A549 treated with Hydrocortisone at 1 μM for 4 hours (cell line): Measurements from ENCODE around the gene DDX25. TPM values are rescaled to one million over a fixed set of nuclear protein-coding genes. Genes with fewer than 3 reads are reported as not detected.

Source experiments
- total RNA-seq: library from RNA; stranded (reverse); fragments of 200-300 nt; extraction: Qiagen RNA extraction; gene quantifications from 5 replicates; pipeline ENCODE4 v1.2.3, GENCODE V29; 2022

Gene DDX25
- 0.09 TPM in 1 of 5 replicates, not detected in the others for total RNA-seq

GRCh38 chr11:125903711-125904659 is at the start of gene DDX25:
Gene DDX25 (plus strand): TSS chr11:125904508. CDS start chr11:125904518, 10 bp downstream.

DNA sequence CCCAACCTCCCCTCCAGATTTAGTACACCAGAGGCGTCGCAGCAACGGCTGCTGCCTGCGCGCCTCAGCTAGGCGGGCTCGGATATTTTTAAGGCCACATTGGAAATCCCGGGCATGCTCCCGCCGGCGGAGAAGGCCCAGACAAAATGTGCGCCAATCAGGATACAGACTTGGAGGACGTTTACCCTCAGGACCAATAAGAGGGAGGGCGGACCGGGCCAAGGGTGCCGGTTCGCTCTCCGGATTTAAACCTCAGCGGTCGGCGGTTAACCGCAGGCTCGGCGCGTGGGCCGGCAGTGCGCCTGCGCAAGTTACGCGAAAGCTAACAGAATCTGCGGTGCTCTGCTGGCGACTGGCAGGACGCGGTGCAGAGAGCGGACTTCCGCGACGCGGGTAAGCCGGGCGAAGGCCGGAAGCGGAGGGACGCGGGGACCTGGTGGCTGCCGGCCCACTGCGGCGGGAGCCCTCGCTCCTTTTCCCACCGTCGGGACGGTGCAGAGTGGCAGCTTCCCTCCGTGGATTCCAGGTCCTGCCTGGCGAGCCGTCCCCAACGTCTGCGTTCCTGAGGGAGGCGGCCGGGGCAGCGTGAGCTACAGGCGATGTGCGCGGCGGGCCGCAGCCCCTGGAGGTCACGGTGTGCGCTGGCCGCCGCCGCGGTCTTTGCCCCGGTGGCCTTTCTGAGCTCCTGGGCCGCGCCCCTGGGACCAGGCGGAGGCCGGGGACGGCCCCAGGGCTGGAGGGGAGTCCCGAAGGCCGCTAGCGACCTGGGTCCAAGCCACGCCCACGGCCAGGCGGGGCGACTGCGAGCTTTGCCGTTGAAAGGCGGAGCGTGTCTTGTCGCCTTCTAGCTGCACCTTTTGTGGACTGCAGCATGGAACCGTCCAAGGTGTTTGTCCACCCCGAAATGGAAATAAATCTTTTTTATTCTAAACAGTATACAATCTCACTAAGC is 16.7 kb upstream of the DDX25 start, which contains the start of gene HYLS1:
TSS of gene HYLS1 (plus strand) at position 296 of the 952 bp plus-strand sequence. CDS start 11,701 bp downstream, outside the sequence.

DNA sequence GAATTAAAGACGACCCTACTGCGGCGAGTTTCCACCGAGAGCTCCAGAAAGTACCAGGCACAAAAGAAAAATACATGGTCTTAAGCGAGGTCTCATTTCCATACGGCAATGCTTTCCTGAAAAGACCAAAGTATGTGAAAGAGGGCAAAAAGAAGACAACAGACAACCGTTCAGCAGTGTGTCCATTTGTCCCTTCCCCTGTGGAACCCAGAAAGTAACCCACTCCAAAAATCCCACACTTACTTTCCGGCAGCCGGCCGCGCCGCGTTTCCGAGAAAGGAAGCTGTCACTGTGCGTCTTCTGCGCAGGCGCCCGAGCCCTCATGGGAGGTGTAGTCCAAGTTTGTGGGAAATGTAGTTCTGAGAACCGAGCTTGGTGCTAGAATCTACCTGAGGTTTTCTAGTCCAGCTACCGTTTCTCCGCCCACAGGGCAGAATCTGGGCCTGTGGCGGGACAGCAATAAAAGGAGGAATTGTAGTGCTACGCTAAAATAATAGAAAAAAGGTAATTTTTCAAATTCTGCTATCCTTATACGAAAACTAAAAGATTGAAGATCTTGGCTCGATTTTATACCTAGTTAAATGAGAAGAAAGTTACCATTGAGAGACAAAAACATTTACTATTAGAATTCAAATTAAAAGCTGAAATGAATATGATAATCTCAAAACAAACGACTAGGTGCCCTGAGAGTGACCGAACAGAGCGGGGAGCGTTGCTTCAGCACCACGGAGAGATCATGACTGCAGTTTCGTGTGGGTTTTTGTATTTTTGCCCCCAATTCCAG is 1.2 kb upstream of the DDX25 start, which contains the start of gene PUS3:
TSS of gene PUS3 (minus strand) at position 280 of the 784 bp plus-strand sequence. CDS start 6,922 bp downstream, outside the sequence.

GRCh38 chr11:125945797-125946520 is 41.7 kb downstream of the DDX25 start, which contains the start of gene VSIG10L2:
Gene VSIG10L2 (plus strand): TSS chr11:125946044. CDS start chr11:125946056, 12 bp downstream.

Other genes starting within 250 kb of the DDX25 start
- 0.08 TPM in 1 of 5 replicates, not detected in the others for gene ACRV1, start 223.7 kb upstream of the DDX25 start, total RNA-seq
- gene PATE1, start 158.2 kb upstream of the DDX25 start, total RNA-seq, result not detected in 5 replicates
- not detected in 5 replicates for gene PATE2, start 125.7 kb upstream of the DDX25 start, total RNA-seq
- not detected in 5 replicates for gene PATE3, start 116.4 kb upstream of the DDX25 start, total RNA-seq
- not detected in 5 replicates for gene PATE4, start 71.2 kb upstream of the DDX25 start, total RNA-seq
- 10.6 to 13.4 TPM (median 12.9 TPM) in 5 replicates for gene HYLS1, start 16.8 kb upstream of the DDX25 start, total RNA-seq
- 6.3 to 11.6 TPM (median 7.4 TPM) in 5 replicates for gene PUS3, start 1.3 kb upstream of the DDX25 start, total RNA-seq
- gene VSIG10L2, start 41.5 kb downstream of the DDX25 start, total RNA-seq, result not detected in 5 replicates
- gene CDON, start 158.4 kb downstream of the DDX25 start, total RNA-seq, result 1.6 to 2.5 TPM (median 2.0 TPM) in 5 replicates